GM19452 (cell line): ENCODE measurements around the gene LINC00632.
A peak's percentile ranks its signal among the peaks of the same experiment; 100 is the strongest.
"Not testable (repeated sequence)": the region's sequence is repeated elsewhere in the genome, so short reads cannot be mapped to it uniquely, and the experiment has no call there.

ENCODE experiments used
- ATAC-seq: cut with Tn5 transposase; IDR thresholded peaks from one replicate; pipeline ENCODE4 v1.9.1; 2021; ENCODE audit not compliant: unreplicated experiment

Gene LINC00632

DNA sequence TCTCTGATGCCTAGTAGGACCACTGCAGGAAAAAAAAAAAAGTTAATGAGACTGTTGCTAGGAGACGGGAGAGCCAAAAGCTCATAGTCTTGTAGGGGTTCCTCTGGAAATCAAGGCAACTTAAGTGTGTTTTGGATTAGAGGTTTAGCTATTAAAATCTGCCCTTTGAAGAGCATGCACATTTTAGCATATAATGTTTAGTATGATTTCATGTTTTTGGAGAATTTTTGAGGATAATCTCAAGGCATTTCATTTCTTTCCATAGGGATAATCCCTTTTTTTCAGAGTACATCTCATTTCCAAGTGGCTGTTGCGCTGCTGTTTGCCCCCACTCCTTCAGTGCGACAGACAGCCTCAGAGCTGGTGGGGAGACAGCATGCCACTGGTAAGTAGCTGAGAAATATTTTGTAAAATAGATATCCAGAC lies at the start of gene LINC00632:
LINC00632 (plus strand) TSS at position 339 of the 426 bp plus-strand sequence.
- ATAC-seq: no peak

DNA sequence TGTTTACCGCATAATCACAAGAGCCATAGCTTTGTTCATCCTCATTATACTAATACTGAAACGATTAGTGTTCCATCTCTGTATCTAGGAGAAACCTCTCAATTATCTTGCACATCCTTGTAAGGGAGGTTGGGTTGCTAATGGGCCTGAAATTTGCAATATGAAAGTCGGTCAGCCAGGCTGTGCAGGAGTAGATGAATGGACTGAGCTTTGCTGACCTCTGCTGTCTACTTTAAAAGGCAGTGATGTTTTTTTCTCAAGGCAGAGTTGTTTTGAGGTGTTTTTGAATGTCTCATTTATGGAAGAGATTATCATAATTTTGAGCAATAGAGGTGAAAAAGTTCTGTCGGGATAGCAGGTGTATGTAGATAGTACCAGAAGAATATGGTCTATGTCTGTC lies 47.9 kb upstream of the LINC00632 start:
- no peak for ATAC-seq

DNA sequence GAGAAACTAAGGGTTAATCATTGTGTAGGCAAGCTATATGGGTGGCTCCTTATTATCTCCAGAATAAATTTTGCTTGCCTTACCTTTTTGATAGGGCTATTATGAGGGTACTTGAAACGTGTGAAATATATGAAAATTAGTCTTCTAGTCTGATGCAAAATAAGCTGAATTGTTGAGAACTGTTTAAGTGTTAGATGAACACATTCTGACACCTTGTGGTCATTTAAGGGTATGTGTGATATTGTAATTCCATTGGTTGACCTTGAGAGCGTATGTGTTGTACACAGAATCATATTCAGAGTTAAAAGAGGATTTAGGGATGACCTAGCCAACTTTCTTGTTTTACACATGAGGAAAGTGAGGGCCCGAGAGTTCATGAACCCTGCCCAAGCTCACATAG lies 44.6 kb upstream of the LINC00632 start:
- no peak for ATAC-seq

DNA sequence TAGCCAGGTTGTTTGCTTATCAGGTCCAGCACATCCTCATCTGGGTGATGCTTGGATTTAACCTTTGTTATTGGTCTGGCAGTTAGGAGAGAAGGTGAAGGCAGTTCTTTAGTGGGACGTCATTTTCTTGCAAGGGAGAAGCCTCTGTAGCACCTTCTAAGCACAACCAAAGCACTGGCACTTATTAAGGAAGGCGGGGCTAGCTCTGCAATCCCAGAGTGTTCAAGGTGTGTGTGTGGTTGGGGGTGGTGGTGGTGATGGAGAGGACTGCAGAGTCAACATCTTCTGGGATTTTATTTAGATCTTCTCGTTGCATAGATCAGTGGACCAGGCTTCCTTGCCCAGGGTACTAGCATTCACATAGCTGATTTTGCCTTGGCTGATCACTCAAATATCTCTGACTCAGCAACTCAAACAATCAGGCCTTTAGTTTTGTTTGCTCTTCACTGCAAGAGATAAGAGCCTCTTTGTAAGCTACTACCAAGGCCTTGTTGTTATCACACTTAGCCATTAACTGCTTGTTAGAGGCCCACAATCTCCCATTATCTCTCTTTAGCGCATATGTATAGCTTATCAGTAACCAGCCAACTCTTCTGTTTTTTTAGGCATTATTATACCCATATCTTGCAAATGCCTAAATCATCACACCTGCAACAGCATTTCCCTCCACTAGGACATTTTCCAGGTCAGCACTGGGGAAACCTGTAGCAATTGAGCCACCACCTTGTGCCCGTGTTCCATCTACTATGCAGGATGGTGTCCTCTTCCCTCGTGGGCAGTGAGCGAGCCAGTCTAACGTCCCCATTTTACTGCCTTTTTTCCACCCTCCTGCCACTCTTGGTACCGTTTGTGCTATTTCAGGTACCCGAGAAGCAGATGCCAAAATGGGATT lies 36.5 kb upstream of the LINC00632 start:
- ATAC-seq: no peak

DNA sequence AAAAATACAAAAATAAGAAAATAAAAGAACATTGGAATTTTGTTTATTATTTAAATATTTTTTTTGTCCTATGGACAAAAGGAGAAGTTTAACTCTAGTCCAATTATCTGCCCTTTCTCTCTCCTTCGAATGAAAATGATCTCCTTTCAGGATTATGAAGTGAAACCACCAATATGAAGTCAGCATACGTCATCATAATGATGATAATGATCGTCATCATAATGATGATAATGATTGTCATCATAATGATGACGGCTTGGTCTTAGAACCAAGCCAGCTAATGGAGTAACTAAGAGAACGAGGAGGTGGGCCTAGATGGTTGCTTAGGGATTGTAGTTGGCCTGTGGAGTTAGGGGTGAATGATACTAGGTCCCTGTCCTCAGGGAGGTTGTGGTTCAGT lies 21.9 kb upstream of the LINC00632 start:
- ATAC-seq: no peak

DNA sequence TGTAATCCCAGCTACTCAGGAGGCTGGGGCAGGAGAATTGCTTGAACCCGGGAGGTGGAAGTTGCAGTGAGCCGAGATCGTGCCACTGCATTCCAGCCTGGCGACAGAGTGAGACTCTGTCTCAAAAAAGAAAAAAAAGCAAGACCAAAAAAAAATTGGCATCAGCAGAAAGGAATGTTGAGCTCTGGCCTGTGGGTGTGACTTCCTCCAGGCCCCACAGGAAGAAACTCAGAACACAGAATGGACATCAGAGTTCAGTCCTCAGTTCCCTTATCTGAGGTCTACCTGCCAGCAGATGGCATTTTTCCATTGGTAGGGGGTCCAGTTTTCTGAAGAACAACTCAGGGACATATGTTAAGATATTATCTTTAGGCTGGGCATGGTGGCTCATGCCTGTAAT lies 18.0 kb upstream of the LINC00632 start:
- not testable (repeated sequence) for ATAC-seq

DNA sequence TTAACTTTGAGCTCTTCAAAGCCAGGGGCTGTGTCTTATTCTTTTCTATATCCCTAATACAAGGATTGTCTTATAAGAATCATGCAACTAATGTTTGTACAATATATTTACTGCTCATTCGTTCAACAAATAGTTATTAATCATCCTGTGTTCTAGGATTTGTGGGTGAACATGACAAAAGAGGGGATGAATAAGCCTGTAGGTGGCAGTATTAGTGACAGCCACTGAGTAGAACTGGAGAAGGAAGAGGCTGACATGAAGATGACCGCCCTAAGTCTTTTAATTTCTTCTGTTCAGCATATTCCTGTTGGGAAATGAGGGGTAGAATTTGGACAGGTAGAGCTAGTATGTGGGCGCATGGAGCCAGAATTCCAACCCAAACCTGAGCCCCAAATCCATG lies 11.9 kb upstream of the LINC00632 start:
- ATAC-seq: no peak

DNA sequence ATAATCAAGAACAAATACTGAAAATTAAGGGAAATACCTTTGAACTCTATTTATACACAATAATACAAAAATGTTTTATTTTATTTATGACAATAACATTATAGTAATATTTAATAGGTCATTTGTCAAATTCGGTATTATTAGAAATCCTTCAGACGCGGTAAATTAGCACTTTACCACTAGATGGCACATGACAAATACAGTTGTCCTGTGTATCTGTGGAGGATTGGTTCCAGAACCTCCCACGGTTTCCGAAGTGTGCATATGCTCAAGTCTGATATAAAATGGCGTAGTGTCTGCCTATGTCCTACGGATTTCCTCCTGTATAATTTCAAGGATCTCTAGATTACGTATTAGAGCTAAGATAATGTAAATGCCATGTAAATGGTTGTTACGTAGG lies 8.1 kb upstream of the LINC00632 start:
- ATAC-seq: no peak

DNA sequence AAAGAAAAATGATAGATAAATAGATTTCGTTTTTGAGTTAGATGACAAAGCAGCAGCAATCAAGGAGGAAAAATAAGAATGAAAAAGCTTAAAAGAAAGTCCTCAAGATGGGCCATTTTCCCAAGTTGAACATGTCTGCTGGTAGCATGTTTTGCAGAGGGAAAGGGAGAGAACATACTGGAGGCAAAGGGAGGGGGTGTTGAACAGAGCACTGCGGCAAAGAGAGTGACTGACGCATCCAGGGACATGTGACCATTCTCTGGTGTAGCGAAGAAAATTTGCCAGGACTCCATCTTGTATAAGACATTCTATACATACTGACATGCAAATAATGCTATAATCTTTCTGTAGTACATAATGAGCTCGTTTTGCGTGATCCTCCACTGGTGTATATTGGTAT lies 1.2 kb downstream of the LINC00632 start:
- ATAC-seq: no peak

DNA sequence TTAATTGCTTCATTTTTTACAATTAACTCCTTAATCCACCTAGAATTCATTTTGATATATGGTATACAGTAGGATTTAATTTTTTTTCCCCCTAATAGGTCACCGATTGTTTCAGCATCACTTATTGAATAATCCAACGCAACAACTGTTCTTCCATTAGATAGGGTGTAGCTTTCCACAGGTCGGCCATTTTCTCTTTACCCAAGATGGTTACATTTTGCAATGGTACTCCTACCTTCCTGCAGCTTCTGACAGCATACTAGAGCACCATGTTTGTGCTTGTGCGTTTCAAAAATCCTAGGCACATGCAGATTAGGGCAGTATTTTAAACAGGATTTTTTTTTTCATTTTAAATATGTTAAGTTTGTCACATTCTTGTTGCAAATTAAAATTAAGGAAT lies 2.3 kb downstream of the LINC00632 start:
- no peak for ATAC-seq

DNA sequence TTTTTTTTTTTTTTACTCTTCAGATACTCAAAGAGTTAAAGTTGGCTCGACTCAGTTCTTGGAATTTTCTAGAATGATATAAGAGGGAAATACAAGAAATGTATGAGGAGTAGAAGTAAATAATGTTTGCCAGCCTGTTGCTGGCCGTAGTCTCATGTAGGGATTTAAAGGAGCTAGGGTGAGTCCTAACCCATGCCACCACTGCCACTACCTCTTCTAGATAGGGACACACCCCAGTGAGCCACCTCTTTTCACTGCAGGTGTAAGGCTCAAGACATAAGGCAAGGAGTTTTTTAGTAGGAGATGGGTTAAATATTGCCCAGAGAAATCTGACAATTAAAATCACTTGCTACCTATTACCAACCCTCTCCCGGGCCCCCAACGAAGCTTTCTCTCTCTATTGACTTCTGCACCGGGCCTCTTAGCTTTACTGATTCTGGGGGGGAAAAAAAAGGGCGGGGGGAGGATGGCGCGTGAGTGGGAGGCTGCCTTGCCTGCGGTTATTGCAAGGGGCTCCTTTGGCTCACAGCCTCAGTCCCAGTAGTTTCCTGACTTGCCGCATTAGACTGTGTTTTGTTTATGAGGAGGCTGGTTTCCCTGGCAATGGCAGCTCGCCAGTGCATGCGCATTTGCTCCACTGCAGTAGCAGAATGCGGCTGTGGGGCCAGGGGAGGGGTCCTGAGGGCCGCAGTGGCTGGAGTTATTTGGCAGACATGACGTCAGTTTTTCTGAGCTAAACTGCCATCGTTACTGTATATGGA lies 3.0 kb downstream of the LINC00632 start:
- ATAC-seq: no peak

DNA sequence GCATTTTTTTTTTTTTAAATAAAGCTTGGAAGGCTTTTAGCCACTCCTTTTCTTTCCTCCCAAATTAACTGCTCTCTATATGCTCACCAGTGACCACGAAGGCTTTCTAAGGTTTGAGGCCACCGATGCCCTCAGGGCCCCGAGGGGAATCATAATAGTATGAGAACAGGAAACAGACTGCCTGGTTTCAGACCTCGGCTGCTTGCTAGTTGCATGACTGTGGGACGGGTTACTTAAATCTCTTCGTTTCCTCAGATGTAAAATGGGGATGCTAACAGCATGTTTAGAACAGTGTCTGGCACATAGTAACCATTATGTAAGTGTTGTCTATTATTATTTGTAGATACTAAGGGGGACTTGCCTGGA lies 3.6 kb downstream of the LINC00632 start:
- ATAC-seq: no peak

DNA sequence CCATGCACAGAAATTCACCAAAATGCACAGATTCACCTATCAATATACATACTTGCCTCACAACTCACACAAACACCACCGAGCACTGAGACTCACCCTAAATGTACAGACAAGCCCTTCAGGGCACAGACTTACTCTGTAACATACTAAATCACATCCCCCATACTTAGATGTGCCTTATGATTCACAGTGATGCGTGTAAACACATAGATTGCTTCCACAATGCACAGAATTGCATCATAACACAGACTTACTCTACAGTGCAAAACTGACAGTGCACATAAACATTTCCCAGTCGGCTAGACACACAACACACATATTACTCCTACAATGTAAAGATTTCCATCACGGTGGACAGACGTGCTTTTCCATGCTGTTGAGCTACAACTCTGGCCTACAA lies 6.2 kb downstream of the LINC00632 start:
- ATAC-seq: no peak

DNA sequence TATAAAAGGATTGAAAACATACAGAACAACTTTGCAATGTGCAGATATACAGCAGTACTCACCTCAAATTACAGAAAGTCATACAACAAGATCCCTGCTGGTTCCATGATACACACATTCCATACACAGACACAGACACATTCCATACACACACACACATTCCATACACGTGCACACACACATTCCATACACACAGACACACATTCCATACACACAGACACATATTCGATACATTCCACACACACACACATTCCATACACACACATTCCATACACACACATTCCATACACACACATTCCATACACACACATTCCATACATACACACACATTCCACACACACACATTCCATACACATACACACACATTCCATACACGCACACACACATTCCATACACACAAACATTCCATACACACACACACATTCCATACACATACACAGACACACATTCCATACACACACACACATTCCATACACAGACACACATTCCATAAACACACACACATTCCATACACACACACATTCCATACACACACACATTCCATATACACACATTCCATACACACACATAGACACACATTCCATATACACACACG lies 13.7 kb downstream of the LINC00632 start:
- no peak for ATAC-seq

DNA sequence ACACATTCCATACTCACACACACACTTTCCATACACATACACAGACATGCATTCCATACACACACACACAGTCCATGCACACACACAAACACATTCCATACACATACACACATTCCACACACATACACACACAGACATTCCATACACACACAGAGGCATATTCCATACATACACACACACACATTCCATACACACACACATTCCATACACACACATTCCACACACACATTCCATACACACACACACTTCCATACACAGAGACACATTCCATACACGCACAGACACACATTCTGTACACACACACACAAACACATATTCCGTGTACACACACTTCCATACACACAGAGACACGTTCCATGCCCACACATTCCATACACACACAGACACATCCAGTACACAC lies 14.8 kb downstream of the LINC00632 start:
- ATAC-seq: no peak

DNA sequence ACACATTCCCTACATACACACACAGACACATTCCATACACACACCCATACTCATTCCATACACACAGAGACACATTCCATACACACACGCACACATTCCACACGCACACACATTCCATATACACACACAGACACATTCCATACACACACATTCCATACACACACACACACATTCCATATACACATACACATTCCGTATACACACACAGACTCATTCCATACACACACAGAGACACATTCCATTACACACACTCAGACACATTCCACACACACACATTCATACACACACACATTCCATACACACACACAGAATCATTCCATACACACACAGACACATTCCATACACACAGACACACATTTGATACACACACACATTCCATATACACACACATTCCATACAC lies 15.2 kb downstream of the LINC00632 start:
- no peak for ATAC-seq

DNA sequence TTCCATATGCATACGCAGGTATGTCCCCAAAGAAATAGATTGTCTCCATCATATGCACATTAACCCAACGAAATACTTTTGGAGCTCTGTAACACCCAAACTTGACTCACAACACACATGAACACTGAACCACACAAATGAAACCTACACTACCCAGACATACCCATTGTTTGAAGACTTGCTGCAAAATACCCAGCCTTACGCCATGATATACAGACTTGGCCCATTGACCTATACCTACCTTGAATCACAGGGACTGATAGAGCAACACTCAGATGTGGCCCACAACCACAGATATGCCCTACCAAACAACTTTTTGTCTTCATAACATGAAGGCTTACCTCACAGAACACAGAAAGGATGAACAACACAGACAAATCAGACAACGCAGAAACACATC lies 15.9 kb downstream of the LINC00632 start:
- no peak for ATAC-seq

DNA sequence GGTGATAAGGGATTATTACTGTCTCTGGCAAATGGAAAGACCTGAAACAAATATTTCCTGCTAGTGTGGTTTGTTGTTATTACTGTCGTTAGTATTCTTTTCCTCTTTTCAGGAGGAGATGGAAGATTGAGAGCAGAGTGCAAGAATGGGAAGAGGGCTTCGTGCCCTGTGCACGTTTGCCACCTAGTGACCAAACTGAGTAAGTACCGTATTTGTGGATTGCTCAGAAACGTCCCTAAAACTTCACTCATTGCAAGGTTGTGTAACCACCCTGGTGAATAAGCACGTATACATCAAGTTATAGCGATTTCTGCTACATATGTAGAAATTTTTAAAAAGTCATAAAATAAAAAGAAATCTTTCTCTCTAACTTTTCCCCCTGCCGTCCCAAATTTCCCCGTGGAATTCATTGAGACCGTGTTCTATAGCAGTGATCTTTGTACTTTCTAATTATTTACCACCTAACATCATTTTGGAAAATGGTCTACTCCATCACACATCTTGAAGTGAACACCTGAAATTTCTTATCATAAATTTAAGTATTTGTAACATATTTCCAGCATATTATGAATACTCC lies 24.3 kb downstream of the LINC00632 start:
- peak; percentile 60 for ATAC-seq

DNA sequence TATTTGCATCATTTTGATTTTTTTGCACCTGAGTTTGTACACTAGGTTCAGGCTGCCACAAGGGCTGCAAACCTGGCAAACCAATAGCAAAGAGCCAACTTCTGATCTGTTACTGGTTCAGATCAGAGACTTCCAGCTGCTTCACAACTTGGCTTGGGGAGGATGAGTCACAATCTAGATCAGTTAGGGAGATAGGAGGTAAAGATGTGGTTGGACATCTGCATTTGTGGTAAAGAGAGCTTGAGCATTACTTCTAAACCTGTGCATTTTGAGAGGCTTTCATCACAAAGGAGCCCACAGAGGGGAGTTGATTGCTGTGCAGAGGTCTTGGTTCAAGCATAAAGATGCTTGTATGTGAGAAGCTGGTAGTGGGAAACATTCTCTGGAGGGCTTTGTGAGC lies 34.5 kb downstream of the LINC00632 start:
- ATAC-seq: no peak

DNA sequence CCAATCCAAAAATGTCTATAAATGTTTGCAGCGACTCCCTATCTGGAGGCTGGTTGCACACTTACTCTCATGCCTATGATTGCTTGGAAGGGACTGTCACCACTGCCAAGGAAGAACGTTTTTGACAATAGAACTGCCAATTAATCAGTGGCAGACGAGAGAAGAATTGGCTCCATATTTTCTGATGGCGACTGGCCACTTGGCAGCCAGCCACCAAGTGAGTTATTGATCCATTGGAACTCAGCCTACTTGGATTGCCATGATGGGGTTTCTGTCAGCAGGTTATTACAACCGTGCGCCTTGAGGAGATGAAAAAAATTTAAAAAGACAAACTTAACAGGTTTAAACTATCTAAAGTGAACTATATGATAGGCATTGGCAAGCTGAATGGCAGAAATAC lies 47.4 kb downstream of the LINC00632 start:
- ATAC-seq: no peak

DNA sequence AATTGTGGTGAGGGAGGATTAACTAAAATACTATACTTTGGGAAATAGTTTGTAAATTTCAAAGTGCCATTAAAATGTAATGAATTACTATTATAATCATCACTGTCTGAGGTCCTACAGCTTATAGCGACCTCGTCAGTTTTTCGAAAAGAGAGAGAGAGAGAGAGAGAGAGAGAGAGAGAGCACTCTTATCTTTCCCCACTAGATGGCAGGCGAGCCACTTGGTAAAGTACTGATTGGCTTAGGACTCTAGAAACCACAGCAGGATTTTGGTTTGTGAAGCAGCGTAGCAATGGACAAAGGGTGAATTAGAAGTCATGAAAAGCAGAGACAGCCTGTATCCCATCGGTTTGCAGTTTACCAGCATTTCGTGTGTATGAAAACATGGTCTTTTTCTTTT lies 52.5 kb downstream of the LINC00632 start:
- peak; percentile 71 for ATAC-seq
